Mesendoderm (in vitro differentiated cells): ENCODE measurements around the gene ZNF629. TPM values are rescaled to one million over a fixed set of nuclear protein-coding genes. Genes with fewer than 3 reads are reported as not detected.

Experiments used
- DNase-seq: peaks from one replicate; pipeline ENCODE4 v3.0.0; 2013
- H2AK5ac ChIP-seq: 2 replicates; pipeline ENCODE4 v1.6.1; 2013; ENCODE audit warnings: low read length, inconsistent platforms
- H2BK120ac ChIP-seq: 2 replicates; pipeline ENCODE4 v1.6.1; 2013; ENCODE audit warnings: low read depth, mild to moderate bottlenecking, low read length, moderate library complexity, mixed read lengths
- H2BK15ac ChIP-seq: replicated peaks from 2 replicates; pipeline ENCODE4 v1.6.1; 2013; ENCODE audit warnings: low read depth, mild to moderate bottlenecking, moderate library complexity
- H2BK5ac ChIP-seq: 2 replicates; pipeline ENCODE4 v1.6.1; 2013; ENCODE audit warnings: low read length, inconsistent platforms
- H3K18ac ChIP-seq: 2 replicates; pipeline ENCODE4 v1.6.1; 2013; ENCODE audit warnings: mild to moderate bottlenecking, low read length, mixed read lengths
- H3K23ac ChIP-seq: one replicate; pipeline ENCODE4 v1.6.1; 2013; ENCODE audit warnings: low read length
- H3K27ac ChIP-seq: 2 replicates; pipeline ENCODE4 v1.5.1; 2013; ENCODE audit warnings: low read depth, mild to moderate bottlenecking, inconsistent platforms, low read length, moderate library complexity
- H3K27me3 ChIP-seq: 2 replicates; pipeline ENCODE4 v1.6.1; 2013; ENCODE audit warnings: low read length, control low read depth, mild to moderate bottlenecking, inconsistent platforms; ENCODE audit not compliant: insufficient read depth, poor library complexity
- H3K36me3 ChIP-seq: 2 replicates; pipeline ENCODE4 v1.6.1; 2013; ENCODE audit warnings: low read length, inconsistent platforms; ENCODE audit not compliant: control insufficient read depth, insufficient read depth
- H3K4ac ChIP-seq: one replicate; pipeline ENCODE4 v1.6.1; 2013; ENCODE audit warnings: low read depth, mild to moderate bottlenecking, low read length, moderate library complexity
- H3K4me1 ChIP-seq: 2 replicates; pipeline ENCODE4 v1.6.1; 2013; ENCODE audit warnings: low read depth, low read length, inconsistent platforms; ENCODE audit not compliant: control insufficient read depth
- H3K4me2 ChIP-seq: 2 replicates; pipeline ENCODE4 v1.6.1; 2013; ENCODE audit warnings: low read length
- H3K4me3 ChIP-seq: 2 replicates; pipeline ENCODE4 v1.5.1; 2013; ENCODE audit warnings: mild to moderate bottlenecking, low read length
- H3K56ac ChIP-seq: one replicate; pipeline ENCODE4 v1.6.1; 2013; ENCODE audit warnings: low read length
- H3K79me1 ChIP-seq: 2 replicates; pipeline ENCODE4 v1.6.1; 2013; ENCODE audit warnings: low read length, inconsistent platforms
- H3K79me2 ChIP-seq: 2 replicates; pipeline ENCODE4 v1.6.1; 2013; ENCODE audit warnings: mild to moderate bottlenecking, low read length; ENCODE audit not compliant: control insufficient read depth, insufficient read depth
- H3K9ac ChIP-seq: 2 replicates; pipeline ENCODE4 v1.6.1; 2013; ENCODE audit warnings: low read length, inconsistent platforms
- H4K5ac ChIP-seq: one replicate; pipeline ENCODE4 v1.6.1; 2013; ENCODE audit warnings: low read length
- H4K8ac ChIP-seq: one replicate; pipeline ENCODE4 v1.6.1; 2013; ENCODE audit warnings: low read depth, mild to moderate bottlenecking, control low read depth, low read length, moderate library complexity
- WGBS: extraction: QIAGEN DNeasy Blood & Tissue Kit; methylation state at CpG from one replicate; pipeline ENCODE4 v1.1.7; 2013; ENCODE audit warnings: low lambda C conversion rate, missing lambda C conversion rate; ENCODE audit not compliant: insufficient coverage; ENCODE audit errors: extremely low coverage; 5-methylcytosine and 5-hydroxymethylcytosine counted together
- polyA plus RNA-seq, 2 experiments: library from polyadenylated mRNA; stranded (reverse); fragments of 200-250 nt; gene quantifications; one replicate each; pipeline ENCODE4 v1.2.3, GENCODE V29; 2013

The ZNF629 gene
- polyA plus RNA-seq (2013, experiment 1 of 2), result 10.8 TPM
- 10.3 TPM for polyA plus RNA-seq (2013, experiment 2 of 2)

- Histone ChIP-seq H3K4me3 (peak within 1 kb of the TSS; percentile 81), H3K4me2 (peak within 1 kb of the TSS; percentile 94), H3K23ac (peak within 1 kb of the TSS; percentile 89), H2BK5ac (peak within 1 kb of the TSS; percentile 8), H4K8ac (peak within 1 kb of the TSS; percentile 99), H3K56ac (peak within 1 kb of the TSS; percentile 93), H3K9ac (peak within 1 kb of the TSS; percentile 95), H2BK120ac (peak within 1 kb of the TSS; percentile 78), H3K4ac (peak within 1 kb of the TSS; percentile 100), H3K27me3 (no peaks in the 10 kb centered on the region), H3K4me1 (peaks cover 2% of the 10 kb centered on the region), H3K18ac (peak within 1 kb of the TSS; percentile 99), H3K79me1 (peaks cover 9% of the 10 kb centered on the region), H2BK15ac (no peak within 1 kb of the TSS), H3K36me3 (peaks cover 1% of the 10 kb centered on the region), H2AK5ac (no peak within 1 kb of the TSS), H4K5ac (no peak within 1 kb of the TSS), H3K79me2 (peaks cover 15% of the 10 kb centered on the region), H3K27ac (peak within 1 kb of the TSS; percentile 86)
- WGBS, result no CpG with 5 or more reads among the region's 37 CpGs
- peak; percentile 84 for DNase-seq
Observed at GRCh38 chr16:30786936-30787612, at the start of gene ZNF629. TSS of gene ZNF629 (minus strand) at chr16:30787205. CDS start at chr16:30784482, 2,723 bp downstream.

- H2BK120ac ChIP-seq, result no peak overlapping the region
- no peaks in the 10 kb centered on the region for H3K27me3 ChIP-seq
- no peak overlapping the region for H4K5ac ChIP-seq
- H3K4me3 ChIP-seq, result no peak overlapping the region
- no peak overlapping the region for H3K23ac ChIP-seq
- no peak overlapping the region for H3K4ac ChIP-seq
- no peak overlapping the region for H3K56ac ChIP-seq
- no peak overlapping the region for H2BK15ac ChIP-seq
- DNase-seq, result no peak
- H3K36me3 ChIP-seq, result no peaks in the 10 kb centered on the region
- H3K18ac ChIP-seq, result no peak overlapping the region
- no peak overlapping the region for H3K4me2 ChIP-seq
- H3K79me2 ChIP-seq, result no peaks in the 10 kb centered on the region
- no CpG with 5 or more reads among the region's 44 CpGs for WGBS
- H3K27ac ChIP-seq, result no peak overlapping the region
- H2BK5ac ChIP-seq, result no peak overlapping the region
- no peak overlapping the region for H4K8ac ChIP-seq
- H3K79me1 ChIP-seq, result no peaks in the 10 kb centered on the region
- no peak overlapping the region for H3K9ac ChIP-seq
- no peak overlapping the region for H2AK5ac ChIP-seq
- peaks cover 7% of the 10 kb centered on the region for H3K4me1 ChIP-seq
Observed at GRCh38 chr16:30834130-30834740, 47.2 kb upstream of the ZNF629 start.

- H3K4ac ChIP-seq, result no peak overlapping the region
- H2BK5ac ChIP-seq, result no peak overlapping the region
- no peaks in the 10 kb centered on the region for H3K79me1 ChIP-seq
- H2BK15ac ChIP-seq, result no peak overlapping the region
- H3K4me1 ChIP-seq, result no peaks in the 10 kb centered on the region
- H3K79me2 ChIP-seq, result no peaks in the 10 kb centered on the region
- H3K36me3 ChIP-seq, result no peaks in the 10 kb centered on the region
- no peak overlapping the region for H4K5ac ChIP-seq
- H3K9ac ChIP-seq, result no peak overlapping the region
- no peak overlapping the region for H3K4me2 ChIP-seq
- H2BK120ac ChIP-seq, result no peak overlapping the region
- no peak overlapping the region for H3K27ac ChIP-seq
- no peak overlapping the region for H3K4me3 ChIP-seq
- WGBS, result no CpG with 5 or more reads among the region's 6 CpGs
- H3K56ac ChIP-seq, result no peak overlapping the region
- no peak overlapping the region for H3K23ac ChIP-seq
- no peak for DNase-seq
- no peak overlapping the region for H4K8ac ChIP-seq
- H2AK5ac ChIP-seq, result no peak overlapping the region
- no peak overlapping the region for H3K18ac ChIP-seq
- no peaks in the 10 kb centered on the region for H3K27me3 ChIP-seq
Observed at GRCh38 chr16:30830072-30830417, 43.0 kb upstream of the ZNF629 start.

GRCh38 chr16:30829130-30830071 lies 42.4 kb upstream of the ZNF629 start:
- Histone ChIP-seq H3K56ac (no peak overlapping the region), H2AK5ac (no peak overlapping the region), H3K9ac (no peak overlapping the region), H3K27me3 (no peaks in the 10 kb centered on the region), H3K4me2 (no peak overlapping the region), H4K8ac (no peak overlapping the region), H2BK120ac (no peak overlapping the region), H3K18ac (no peak overlapping the region), H3K4ac (no peak overlapping the region), H3K36me3 (no peaks in the 10 kb centered on the region), H3K79me2 (no peaks in the 10 kb centered on the region), H3K4me3 (no peak overlapping the region), H3K27ac (no peak overlapping the region), H3K4me1 (no peaks in the 10 kb centered on the region), H2BK15ac (no peak overlapping the region), H3K23ac (no peak overlapping the region), H2BK5ac (no peak overlapping the region), H3K79me1 (no peaks in the 10 kb centered on the region), H4K5ac (no peak overlapping the region)
- peak; percentile 18 for DNase-seq
- WGBS, result no CpG with 5 or more reads among the region's 15 CpGs

- WGBS, result no CpG with 5 or more reads among the region's 17 CpGs
Observed at GRCh38 chr16:30821891-30822290, 34.9 kb upstream of the ZNF629 start.

More at GRCh38 chr16:30821891-30822290, 34.9 kb upstream of the ZNF629 start:
- Histone ChIP-seq H2BK15ac (no peak overlapping the region), H4K5ac (no peak overlapping the region), H3K4me1 (no peaks in the 10 kb centered on the region), H3K56ac (no peak overlapping the region), H3K23ac (no peak overlapping the region), H2BK5ac (no peak overlapping the region), H2BK120ac (no peak overlapping the region), H3K9ac (no peak overlapping the region), H3K27ac (no peak overlapping the region), H3K79me1 (no peaks in the 10 kb centered on the region), H3K18ac (no peak overlapping the region), H3K36me3 (no peaks in the 10 kb centered on the region), H3K79me2 (no peaks in the 10 kb centered on the region), H3K27me3 (no peaks in the 10 kb centered on the region), H2AK5ac (no peak overlapping the region), H3K4ac (no peak overlapping the region), H3K4me3 (no peak overlapping the region), H3K4me2 (no peak overlapping the region), H4K8ac (no peak overlapping the region)
- DNase-seq, result no peak
